HG03159 (cell line): Measurements from ENCODE around the gene ZNF367.

Source experiments
- ATAC-seq: cut with Tn5 transposase; IDR thresholded peaks from one replicate; pipeline ENCODE4 v1.9.1; 2021; ENCODE audit warnings: mild to moderate bottlenecking, moderate library complexity; ENCODE audit not compliant: unreplicated experiment

The ZNF367 gene

DNA sequence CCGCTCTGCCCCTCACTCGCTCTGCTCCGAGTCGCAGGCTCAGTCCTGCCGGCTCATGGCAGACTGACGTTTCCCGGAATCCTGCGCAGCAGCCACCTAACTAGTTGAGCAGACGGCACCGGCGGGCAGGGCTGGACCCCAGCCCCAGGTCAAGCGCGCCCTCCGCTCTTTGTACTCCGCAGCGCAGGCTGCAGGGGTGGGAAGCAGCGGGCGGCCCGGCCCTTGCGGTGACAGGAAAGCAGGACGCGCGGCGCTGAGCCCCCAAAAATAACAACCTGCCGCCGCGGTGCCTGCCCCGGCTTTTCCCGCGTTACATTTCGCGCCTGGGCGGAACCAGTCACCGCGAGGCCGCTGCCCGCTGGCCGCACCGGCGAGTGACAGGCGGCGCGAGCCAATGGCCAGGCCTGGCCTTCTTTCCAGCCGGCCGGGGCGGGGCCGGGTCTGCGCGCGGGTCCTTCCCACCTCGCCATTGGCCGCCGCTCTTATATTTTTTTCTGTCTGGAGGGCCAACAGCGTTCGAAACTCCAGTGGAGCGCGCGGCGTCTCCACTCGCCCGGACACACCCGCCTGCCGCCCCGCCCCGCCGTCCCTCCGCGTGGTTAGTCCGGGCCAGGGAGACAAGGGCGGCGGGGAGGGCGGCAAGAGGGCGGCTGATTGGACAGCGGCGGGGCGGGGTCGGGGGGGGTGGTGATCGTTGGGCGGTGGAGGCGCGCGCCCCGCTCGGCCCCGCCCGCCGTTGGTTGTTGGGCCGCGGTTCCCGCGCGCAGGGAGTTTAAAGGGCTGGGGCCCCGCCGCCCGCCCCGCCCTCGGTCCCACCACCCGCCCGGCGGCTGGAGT lies at the start of gene ZNF367:
TSS of gene ZNF367 (minus strand) at position 288 of the 837 bp plus-strand sequence. CDS start 338 bp downstream, outside the sequence.
- ATAC-seq, result peak; percentile 65

DNA sequence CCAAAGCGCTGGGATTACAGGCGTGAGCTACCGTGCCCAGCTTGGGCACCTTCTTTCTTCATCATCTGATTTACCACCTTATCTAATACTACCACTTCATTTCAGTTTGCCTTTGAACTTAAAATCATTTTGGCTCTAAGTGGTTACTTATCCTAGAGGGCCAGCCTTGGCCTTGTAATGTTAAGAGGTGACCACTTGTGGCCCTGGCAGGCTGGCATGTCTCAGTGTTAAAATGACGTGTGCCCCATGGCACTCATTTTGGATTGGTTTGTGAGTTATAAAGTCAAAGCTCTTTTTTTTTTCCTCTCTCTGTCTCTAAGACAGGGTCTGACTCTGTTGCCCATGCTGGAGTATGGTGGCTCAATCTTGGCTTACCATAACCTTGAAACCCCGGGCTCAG lies 49.6 kb upstream of the ZNF367 start:
- no peak for ATAC-seq

DNA sequence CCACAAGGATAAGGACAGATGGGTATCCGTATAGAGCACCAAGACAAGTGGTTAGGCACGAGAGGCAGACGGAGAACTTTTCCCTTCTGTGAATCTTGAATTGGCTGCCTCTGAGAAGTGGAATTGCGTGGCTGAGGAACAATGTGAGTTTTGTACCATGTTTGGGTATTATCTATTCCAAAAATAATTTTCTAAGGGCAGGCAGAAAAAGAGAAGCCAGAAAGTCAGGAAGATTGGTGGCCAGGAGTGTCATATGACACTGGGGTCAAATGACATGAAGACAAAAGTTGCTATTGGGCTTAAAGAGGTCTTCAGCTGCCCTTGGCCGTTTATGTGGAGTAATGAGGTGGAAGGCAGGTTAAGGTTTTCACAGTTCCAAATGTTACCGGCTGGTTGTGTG lies 46.3 kb upstream of the ZNF367 start:
- no peak for ATAC-seq

DNA sequence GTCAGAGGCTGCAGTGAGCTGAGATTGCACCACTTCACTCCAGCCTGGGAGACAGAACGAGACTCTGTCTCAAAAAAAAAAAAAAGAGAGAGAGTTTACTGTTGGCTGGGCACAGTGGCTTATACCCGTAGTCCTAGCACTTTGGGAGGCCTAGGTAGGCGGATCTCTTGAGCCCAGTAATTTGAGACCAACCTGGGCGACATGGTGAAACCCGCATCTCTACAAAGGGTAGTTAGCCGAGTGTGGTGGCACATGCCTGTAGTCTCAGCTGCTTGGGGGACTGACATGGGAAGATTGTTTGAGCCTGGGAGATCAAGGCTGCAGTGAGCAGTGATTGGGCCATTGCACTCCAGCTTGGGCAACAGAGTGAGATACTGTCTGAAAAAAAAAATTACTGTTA lies 44.4 kb upstream of the ZNF367 start:
- no peak for ATAC-seq

DNA sequence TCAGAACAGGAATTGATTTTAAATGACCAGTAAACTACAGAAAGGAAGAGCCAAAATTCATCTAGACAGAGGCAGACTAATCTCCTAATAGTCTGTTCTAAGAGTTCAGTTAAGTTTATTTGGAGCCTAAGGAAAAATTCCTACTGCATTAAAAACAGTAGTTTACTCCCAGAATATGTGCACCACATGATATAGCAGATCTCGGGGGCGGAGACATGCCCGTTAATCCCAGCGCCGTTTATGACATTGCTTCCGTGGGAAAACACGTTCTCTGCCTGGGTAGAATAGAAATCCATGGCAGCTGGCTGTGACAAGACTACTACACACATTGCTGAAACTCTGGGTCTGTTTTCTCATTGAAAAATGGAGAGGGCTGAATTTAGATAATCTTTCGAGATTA lies 43.2 kb upstream of the ZNF367 start:
- ATAC-seq, result no peak

DNA sequence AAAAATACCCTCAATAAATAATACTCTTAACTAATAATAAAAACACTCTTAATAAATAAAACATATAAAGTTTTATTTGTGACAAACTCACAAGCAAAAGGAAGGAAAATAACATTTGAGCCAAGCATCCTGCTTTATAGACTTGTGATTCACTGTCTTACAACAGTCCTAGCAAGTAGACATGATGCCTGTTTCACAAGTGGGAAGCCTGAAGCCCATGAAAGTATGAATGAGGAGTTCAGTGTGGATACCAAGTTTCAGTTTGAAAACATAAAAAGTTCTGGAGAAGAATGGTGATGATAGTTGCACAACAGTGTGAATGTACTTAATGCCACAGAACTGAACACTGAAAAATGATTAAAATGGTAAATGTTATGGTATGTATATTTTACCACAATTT lies 42.7 kb upstream of the ZNF367 start:
- no peak for ATAC-seq

DNA sequence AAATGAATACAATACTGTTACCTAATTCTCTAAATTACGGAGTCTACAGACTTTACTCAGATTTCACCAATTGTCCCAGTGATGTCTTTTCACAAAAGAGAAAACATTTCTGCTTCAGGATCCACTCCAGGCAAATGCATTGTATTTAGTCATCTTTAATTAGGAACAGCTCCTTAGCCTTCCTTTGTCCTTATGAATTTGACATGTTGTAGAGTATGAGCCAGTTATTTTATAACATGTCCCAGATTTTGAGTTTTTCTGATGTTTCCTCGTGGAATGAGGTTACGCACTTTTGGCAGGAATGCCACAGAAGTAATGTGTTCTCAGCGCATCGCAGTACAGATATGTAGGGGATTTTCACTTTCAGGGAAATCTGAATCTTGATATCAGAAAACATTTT lies 42.3 kb upstream of the ZNF367 start:
- no peak for ATAC-seq

DNA sequence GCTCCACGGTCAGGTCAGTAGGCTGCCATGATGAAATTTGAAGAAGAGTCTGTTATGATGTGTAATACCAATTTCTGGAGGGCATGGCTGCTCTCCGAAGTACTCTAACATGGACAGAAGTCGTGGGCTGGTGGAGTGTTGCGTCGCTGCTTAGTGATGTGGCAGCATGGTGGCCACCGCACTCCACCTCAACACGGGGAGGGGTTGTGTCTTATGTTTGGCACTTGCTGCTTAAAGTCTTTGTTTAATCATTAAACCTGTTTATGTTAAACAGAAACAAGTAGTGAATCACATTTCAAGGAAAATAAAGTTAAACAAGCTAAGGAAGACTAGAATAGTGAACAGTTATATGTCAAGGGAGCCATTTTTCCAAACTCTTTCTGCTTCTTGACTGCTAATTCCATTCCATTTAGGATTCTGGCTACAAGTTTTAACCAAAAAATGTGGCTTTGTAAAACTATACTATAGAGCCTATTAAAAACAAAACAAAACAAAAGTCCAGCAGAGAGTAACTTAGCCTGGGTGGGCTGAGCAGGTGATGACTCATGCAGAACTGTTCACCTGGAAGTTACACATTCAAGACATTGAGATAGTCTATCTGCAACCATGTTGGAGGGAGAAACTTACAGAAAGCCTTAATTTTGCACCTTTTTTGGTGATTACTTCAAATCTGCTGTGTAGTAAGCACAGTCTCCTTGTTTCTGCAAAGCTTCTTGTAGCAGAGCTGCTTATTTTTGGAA lies 41.3 kb upstream of the ZNF367 start:
- ATAC-seq, result no peak

DNA sequence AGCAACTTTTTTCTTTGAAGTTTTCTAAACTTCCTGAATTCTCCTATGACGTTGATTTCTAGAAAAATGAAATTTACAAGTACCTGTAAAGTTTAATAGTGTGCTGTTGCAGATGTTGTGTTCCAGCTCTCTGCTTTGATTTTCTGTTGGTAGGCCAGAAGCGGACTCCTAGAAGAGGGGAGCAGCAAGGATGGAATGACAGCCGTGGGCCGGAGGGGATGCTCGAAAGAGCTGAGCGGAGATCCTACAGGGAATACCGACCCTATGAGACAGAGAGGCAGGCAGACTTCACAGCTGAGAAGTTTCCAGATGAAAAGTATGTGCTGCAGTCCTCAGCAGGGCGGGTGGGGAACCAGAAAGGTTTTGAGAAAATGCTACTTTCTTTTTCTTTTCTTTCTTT lies 40.1 kb upstream of the ZNF367 start:
- no peak for ATAC-seq

DNA sequence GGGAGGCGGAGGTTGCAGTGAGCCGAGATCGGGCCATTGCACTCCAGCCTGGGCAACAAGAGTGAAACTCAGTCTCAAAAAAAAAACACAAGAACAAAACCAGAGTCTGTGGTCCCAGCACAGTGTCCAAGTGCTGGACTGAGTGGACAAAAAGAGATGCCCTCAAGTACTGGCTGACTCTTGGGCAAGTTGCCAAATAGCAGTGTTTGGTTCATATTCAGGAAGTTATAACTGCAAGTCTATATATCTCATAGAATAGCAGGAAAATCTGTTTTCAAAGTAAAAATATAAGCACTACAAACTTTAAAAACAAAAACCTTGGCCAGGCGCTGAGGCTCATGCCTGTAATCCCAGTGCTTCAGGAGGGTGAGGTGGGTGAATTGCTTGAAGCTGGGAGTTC lies 39.1 kb upstream of the ZNF367 start:
- no peak for ATAC-seq

DNA sequence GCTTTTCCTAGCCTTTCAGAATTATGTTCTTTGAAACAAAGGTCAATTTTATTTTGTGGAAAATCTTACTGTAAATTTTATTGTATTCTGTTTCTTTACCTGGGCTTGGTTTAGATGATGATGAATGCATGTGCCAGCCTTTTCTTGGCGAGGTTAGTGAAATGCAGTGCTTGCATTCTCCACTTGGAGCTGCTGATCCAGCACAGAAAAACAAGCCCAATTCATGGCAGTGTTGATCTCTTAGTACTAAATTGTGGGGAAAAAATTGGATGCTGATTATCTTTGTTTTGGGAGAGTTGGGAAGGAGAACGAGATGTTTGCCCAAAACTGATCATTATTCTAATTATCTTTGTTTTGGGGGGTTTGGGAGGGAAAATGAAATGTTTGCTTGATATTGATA lies 35.5 kb upstream of the ZNF367 start:
- no peak for ATAC-seq

DNA sequence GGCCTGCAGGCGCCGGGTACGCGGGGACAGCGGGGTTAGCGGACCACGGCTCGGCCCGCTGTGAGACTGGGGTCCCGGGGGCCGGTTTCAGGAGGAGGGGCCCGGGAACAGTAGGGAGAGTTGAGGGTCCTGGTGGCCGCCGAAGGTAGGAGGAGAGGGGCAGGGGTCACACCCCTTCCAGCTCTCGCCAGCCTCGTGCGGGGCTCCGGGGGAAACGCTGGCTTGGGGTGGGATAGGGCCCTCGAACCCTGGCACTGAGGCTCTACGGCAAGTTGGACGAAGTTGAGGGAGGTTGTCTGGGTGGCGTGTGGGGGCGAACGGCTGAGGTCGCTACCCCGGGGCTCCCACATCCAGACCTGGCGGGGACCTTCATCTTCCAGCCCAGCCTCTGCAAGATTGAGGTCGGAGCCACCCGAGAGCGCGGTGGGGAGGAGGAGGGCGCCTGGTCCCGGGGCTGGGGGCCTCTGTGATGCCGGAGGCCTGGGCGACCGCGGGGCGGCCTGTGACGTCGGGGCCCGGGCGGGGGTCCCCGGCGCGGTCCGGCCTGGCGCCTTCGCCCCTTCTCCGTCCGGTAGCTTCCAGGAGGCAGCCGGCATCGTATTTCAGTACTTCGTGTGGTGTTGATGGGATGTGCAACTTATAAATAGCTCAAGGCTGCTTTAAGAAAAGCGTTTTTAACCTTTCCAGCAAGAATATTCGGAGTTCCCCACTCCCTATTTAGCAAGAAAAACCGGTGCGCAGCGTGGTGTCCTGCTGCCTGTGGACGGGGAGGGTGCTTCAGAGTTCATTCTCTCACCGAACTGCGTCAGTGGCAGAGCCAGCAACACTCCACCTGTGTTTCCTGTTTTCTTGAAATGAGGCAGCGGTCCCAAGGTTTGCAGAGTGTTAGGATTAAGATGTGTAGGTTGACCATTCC lies 32.7 kb upstream of the ZNF367 start:
- no peak for ATAC-seq

DNA sequence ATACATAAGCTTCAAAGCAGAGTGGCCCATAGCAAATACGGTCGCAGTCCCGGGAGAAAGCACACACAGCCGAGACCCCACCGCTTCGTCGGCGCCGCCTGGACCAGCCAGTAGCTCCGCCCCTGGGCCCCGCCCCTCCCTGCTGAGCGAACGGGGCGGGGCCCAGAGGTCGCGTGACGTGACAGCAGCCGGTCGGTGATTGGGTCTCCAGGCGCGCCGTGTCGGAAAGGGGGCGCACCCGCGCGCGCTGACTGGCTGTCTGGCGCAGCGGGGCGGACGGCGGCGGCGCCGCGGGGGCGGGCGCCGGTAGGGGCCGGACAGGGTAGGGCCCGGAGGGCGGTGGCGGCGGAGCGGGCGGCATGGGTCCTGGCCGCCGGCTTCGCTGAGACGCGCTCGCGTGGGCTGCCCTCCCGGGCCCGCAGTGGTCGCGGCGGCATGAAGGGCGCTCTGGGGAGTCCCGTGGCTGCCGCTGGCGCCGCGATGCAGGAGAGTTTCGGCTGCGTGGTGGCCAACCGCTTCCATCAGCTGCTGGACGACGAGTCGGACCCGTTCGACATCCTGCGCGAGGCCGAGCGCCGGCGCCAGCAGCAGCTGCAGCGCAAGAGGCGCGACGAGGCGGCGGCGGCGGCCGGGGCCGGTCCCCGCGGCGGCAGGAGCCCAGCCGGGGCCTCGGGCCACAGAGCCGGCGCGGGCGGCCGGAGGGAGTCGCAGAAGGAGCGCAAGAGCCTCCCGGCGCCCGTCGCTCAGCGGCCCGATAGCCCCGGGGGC lies 31.9 kb upstream of the ZNF367 start, which contains the start of gene HABP4:
TSS of gene HABP4 (plus strand) at position 325 of the 768 bp plus-strand sequence. CDS start at position 436, 111 bp downstream.
- ATAC-seq, result peak; percentile 95

DNA sequence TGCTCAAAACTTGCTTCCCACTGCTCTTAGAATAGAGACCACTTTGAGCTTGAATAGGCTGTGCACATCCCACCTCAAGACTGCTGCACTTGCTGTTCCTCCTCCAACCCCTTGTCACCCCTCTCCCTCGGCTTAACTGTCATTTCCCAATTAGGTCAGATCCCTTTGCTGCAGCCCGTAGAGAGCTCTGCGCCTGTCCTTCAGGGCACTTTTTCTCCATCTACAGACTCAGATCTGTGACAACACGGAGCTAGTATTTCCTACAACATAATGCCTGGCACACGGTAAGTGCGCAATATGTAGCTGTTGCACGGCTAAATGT lies 31.3 kb upstream of the ZNF367 start:
- ATAC-seq, result peak; percentile 15

DNA sequence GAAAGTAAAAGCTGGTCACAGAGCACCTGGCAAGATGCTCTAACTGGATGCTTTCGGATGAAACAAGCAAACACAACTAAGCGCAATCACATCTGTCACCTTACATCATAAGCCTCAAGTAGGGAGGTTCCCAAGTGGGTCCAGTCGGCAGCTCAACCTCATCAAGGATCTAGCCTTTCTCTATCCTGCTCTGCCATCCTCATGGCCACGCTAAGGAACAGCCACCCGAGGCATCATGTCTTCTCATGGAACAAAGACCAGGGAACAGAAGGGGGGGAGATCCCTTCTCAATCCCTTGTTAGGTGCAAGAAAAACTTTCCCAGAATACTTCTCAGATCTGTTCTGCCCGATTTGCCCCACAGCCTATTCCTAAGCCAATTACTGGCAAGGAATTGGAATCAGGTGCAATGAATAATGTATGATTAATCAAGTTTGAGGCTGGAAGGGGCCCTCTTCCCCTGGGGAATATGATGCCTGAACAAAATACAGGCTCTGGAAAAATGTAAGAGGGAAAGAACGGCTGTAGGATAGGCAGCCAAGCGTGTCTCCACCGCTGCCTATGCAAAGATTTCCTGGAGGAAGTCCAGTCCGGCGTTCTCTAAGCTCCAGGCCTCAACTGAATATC lies 30.5 kb upstream of the ZNF367 start:
- ATAC-seq, result no peak

DNA sequence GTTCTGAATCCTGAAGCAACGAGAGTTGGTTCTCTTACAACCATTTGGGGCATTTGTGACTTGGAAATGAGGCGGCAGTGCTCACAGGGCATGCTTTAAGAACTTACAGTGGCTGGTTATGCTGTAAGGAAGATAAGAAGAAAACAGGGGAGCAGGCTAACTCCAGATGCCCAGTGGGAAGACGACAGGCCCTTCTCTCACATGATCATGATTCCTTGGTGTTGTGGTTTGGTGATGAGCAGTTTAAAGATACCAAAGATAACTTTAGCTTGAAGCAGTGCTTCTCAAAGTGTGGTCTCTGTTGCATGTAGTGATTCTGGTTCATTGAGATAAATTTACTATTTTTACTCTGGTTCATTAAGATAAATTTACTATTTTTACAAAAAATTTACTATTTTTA lies 29.2 kb upstream of the ZNF367 start:
- ATAC-seq, result no peak

DNA sequence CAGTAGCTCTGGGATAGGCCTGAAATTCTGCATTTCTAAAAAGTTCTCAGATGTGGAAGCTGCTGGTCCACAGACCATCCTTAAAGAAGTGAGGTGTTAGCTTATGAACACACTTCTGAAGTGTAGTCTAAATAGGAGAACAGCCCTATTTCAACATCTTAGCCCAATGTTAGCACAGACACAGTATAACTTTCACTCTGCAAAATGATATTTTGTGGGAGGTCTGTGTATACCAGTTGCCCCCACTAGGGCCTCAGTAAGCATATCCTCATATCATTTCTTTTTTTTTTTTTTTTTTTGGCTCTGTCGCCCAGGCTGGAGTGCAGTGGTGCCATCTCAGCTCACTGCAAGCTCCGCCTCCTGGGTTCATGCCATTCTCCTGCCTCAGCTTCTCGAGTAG lies 24.3 kb upstream of the ZNF367 start:
- ATAC-seq, result no peak

DNA sequence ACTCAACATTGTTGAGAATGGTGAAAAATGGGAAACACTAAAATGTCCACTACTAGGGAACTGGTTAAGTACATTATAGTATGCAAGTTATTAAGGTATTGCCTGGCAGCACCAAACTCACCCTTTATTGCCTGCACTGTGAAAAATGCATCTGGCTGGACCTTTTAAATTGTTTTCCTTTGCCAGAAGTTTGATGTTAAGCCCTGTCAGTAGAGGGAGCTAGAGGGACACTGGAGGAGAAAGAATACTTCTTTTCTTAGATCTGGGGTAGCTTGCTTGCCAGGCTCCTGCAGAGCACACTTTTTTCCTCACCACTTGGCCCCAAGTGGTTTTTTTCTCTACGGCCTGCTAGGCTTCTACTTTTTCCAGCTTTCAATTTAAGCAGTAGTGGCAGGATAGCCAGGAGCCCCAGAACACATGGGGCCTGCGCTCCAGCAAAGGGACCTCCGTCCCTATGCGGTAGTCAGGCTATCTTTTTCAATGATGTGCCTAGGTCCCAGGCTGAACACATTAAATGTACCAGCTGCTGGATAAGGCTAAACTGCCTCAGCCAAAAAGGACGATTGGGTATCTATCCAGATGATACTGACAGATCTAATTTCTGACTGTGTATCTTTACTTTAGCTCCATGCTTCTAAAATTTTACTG lies 23.8 kb upstream of the ZNF367 start:
- ATAC-seq, result no peak

DNA sequence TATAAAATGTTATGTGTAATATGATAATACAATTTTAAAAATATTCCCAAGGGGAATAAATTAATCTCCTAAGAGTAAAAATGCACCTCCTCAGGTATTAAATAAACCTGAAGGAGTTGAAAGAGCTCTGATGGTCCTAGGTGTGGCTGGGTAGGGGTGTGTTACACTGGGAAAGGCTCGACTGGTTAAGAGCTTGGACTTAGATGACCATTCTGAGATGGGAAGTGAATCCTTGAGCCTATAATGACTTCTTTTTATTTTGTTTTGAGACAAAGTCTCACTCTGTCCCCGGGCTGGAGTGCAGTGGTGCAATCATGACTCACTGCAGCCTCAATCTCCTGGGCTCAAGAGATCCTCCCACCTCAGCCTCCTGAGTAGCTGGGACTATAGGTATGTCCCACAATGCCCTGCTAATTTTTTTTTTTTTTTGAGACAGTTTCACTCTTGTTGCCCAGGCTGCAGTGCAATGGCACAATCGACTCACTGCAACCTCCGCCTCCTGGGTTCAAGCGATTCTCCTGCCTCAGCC lies 22.6 kb upstream of the ZNF367 start:
- no peak for ATAC-seq
